ENCODE data around the gene GNRH2.

Gene GNRH2

DNA sequence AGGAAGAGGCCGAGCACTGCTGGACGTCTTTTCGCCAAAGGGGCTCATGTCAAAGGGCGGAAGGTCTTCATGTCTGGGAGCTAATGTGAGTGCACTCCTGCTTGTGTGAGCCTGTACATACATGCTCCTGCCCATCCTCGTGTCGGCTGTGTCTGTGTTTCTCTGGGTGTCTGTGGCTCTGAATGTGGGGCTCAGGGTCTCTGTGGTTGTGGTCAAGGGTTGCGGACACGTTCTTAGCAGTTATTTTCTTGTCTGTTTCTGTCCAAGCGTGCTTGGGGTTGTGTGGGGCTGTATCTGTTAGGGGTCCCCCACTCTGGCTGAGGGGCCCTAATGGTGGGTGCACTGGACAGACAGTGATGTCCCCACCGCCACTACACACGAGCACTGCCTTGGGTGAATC lies 38.2 kb downstream of the GNRH2 start:
- Histone ChIP-seq H3K27ac (no peak overlapping the region), H3K27me3 (peaks cover 97% of the 10 kb centered on the region), H3K4me1 (ENCODE audit: control insufficient read depth in 1 of 2, insufficient read depth in 1 of 2, low read depth in 1 of 2, low read length in 1 of 2) (peaks cover 22 to 44% of the 10 kb centered on the region in 2 experiments), H3K4me3 (ENCODE audit: low read depth in 1 of 2, low read length in 1 of 2) (no peak overlapping the region), H3K36me3 (no peaks in the 10 kb centered on the region), H3K9me3 (no peaks in the 10 kb centered on the region)
- TF ChIP-seq, protein P1, sequence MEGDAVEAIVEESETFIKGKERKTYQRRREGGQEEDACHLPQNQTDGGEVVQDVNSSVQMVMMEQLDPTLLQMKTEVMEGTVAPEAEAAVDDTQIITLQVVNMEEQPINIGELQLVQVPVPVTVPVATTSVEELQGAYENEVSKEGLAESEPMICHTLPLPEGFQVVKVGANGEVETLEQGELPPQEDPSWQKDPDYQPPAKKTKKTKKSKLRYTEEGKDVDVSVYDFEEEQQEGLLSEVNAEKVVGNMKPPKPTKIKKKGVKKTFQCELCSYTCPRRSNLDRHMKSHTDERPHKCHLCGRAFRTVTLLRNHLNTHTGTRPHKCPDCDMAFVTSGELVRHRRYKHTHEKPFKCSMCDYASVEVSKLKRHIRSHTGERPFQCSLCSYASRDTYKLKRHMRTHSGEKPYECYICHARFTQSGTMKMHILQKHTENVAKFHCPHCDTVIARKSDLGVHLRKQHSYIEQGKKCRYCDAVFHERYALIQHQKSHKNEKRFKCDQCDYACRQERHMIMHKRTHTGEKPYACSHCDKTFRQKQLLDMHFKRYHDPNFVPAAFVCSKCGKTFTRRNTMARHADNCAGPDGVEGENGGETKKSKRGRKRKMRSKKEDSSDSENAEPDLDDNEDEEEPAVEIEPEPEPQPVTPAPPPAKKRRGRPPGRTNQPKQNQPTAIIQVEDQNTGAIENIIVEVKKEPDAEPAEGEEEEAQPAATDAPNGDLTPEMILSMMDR (IDR thresholded peaks at IDR 0.05): no peak

DNA sequence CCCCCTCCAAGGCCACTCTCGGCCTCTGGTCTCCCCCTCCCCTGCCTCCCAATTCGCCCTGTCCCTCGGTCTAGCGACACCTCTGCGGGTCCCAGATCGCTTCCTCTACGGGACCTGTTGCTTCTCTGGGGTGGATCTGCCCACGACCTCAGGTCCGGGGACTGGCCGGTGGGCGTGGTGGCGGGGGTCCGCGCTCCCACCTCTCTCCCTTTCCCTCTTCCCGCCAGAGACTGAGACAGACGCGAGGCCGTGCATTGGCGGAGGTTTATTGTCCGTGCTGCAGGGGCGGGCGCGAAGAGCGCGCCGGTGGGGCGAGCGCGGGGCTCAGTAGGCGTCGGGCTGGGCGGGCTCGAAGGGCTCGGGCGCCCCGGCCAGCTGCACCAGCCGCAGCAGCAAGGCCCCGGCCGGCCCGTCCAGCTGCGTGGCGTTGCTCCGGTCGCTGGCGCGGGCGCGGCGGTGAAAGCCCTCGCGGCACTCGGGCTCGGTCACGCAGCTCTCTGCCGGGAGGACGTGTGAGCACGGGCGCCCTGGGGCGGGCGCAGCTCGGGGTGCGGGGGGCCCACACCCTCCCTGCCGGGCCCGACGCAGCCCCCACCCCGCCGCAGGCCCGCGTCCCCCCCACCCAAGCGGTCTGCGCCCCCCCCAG lies 39.0 kb downstream of the GNRH2 start:
- TF ChIP-seq, protein P1 (IDR thresholded peaks at IDR 0.05): no peak
- peak overlapping the region; percentile 15 to 53 for H3K4me3 ChIP-seq (ENCODE audit: low read depth in 1 of 2, low read length in 1 of 2)
- no peak overlapping the region for H3K27ac ChIP-seq
- H3K36me3 ChIP-seq: no peaks in the 10 kb centered on the region
- peaks cover 15 to 36% of the 10 kb centered on the region in 2 experiments for H3K4me1 ChIP-seq (ENCODE audit: control insufficient read depth in 1 of 2, insufficient read depth in 1 of 2, low read depth in 1 of 2, low read length in 1 of 2)
- peaks cover 94% of the 10 kb centered on the region for H3K27me3 ChIP-seq
- H3K9me3 ChIP-seq: no peaks in the 10 kb centered on the region

DNA sequence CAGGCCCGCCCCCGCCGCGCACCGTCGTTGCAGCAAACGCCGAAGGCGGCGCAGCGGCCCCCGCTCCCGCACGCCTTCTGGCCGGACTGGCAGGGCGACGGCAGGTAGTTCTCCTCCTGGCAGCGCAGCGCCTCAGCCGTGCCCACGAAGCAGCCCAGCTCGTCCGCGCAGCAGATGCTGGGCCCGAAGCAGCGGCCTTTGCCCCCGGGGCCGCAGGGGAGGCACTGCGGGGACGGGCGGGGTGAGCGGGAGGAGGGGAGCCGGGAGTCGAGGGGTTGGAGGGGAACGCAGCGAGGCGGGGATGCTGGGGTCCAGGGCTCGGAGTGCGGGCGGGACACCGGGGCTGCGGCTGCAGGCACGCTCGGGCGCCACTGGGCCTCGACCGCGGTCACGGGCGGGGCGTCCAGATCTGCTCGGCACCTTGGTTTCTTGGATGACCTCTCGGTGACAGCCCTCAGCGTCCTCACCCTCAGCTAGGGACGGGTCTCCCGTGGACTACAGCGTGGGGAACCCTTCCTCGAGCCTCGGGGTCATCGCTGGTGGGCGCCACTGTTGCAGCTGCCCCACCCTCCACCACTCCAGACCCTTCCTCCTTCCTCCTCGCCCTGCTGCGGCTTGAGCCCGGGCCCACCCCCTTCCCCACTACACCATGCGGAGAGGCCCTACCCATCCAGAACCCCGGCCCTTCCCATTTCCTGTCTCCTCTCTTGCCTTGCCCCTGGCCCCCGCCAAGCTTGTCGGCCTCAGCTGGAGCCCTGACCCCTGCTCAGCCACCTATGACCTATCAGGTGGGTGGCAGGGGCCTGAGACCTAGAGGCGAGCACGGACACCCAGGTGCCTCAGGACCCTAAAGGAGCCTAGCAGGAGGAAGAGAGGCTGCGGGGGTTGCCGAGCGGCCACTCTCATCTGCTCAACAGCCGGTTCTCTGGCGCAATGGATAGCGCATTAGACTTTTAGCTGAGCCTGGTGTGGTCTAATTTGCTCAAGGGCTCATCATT lies 39.8 kb downstream of the GNRH2 start:
- Histone ChIP-seq H3K36me3 (no peaks in the 10 kb centered on the region), H3K9me3 (no peaks in the 10 kb centered on the region), H3K4me1 (ENCODE audit: control insufficient read depth in 1 of 2, insufficient read depth in 1 of 2, low read depth in 1 of 2, low read length in 1 of 2) (peaks cover 11 to 29% of the 10 kb centered on the region in 2 experiments), H3K4me3 (ENCODE audit: low read depth in 1 of 2, low read length in 1 of 2) (peak overlapping the region; percentile 17 to 53), H3K27me3 (peaks cover 93% of the 10 kb centered on the region), H3K27ac (no peak overlapping the region)
- TF ChIP-seq, protein P1 (IDR thresholded peaks at IDR 0.05): no peak

DNA sequence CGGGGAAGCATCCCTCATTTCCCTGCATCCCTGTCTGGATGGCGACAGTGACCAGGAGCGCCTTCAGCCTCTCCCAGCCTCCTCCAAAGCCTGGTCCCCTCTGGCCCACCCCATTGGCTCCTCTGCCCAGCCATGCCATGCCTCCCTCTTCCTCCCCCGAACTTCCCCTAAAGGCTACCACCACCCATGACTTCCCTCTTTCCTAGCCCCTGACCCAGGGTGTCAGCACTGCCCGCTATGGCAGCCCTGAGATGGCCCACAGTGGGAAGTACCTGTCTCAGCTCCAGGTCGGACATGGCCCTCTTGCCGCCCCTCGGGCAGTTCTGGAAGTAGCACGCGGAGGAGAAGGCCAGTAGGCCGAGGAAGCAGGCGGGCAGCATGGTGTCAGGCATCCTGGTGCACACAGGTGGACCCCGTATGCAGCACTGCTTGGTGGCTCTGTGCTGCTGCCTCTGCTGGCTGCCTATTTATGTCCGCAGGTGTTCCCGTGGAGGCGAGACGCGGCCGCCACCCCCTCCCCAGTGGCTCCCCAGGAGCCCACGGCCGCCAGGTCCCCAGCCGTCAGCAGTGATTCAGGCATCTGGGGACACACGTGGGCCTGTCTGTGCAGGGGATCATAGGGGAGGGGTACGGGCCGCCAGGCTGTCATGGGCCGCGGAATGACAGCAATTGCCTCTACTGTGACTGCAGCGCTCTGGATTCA lies 41.0 kb downstream of the GNRH2 start, which contains the start of gene AVP:
AVP (minus strand) TSS at position 442 of the 703 bp plus-strand sequence; CDS start at position 392, 50 bp downstream.
- H3K4me1 ChIP-seq (ENCODE audit: control insufficient read depth in 1 of 2, insufficient read depth in 1 of 2, low read depth in 1 of 2, low read length in 1 of 2): peaks cover 11 to 29% of the 10 kb centered on the region in 2 experiments
- H3K27me3 ChIP-seq: peaks cover 92% of the 10 kb centered on the region

DNA sequence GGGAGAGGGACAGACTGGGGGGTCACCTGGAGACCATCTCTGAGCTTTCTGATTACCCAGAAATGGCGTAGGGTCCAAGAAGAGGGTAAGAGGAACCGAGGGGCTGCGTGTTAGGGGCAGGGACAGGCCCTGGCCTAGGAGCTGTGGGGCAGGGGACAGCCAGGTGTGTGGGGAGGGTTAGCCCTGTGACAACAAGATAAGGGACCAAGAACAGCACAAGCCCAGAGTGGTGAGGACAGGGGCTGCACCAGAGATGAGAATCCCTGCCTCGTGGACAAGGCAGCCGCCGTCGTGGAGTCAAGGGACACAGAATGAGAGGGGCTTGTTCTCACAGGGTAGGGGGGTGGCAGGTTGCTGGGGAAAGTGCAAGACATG lies 41.6 kb downstream of the GNRH2 start:
- H3K27ac ChIP-seq: no peak overlapping the region
- peaks cover 11 to 29% of the 10 kb centered on the region in 2 experiments for H3K4me1 ChIP-seq (ENCODE audit: control insufficient read depth in 1 of 2, insufficient read depth in 1 of 2, low read depth in 1 of 2, low read length in 1 of 2)

More for the DNA sequence above, 41.0 kb downstream of the GNRH2 start, which contains the start of gene AVP:
- Histone ChIP-seq H3K36me3 (no peaks in the 10 kb centered on the region), H3K4me3 (ENCODE audit: low read depth in 1 of 2, low read length in 1 of 2) (peak within 1 kb of the TSS in 1 of 2 experiments; percentile 53), H3K27ac (no peak within 1 kb of the TSS), H3K9me3 (no peaks in the 10 kb centered on the region)
- TF ChIP-seq, protein P1 (IDR thresholded peaks at IDR 0.05): no peak

More for the DNA sequence above, 41.6 kb downstream of the GNRH2 start:
- Histone ChIP-seq H3K36me3 (no peaks in the 10 kb centered on the region), H3K9me3 (no peaks in the 10 kb centered on the region), H3K27me3 (peaks cover 92% of the 10 kb centered on the region), H3K4me3 (ENCODE audit: low read depth in 1 of 2, low read length in 1 of 2) (no peak overlapping the region)
- TF ChIP-seq, protein P1 (IDR thresholded peaks at IDR 0.05): no peak

Measured in neutrophil (primary cell).